NCI-H1436 (cell line): ENCODE results near the gene HEPHL1.
"Not testable (repeated sequence)": the region's sequence is repeated elsewhere in the genome, so short reads cannot be mapped to it uniquely, and the experiment has no call there.

Source experiments
- DNase-seq: peaks from one replicate; lab custom pipeline; 2025; lab: John Stamatoyannopoulos, UW

Gene HEPHL1, protein sequence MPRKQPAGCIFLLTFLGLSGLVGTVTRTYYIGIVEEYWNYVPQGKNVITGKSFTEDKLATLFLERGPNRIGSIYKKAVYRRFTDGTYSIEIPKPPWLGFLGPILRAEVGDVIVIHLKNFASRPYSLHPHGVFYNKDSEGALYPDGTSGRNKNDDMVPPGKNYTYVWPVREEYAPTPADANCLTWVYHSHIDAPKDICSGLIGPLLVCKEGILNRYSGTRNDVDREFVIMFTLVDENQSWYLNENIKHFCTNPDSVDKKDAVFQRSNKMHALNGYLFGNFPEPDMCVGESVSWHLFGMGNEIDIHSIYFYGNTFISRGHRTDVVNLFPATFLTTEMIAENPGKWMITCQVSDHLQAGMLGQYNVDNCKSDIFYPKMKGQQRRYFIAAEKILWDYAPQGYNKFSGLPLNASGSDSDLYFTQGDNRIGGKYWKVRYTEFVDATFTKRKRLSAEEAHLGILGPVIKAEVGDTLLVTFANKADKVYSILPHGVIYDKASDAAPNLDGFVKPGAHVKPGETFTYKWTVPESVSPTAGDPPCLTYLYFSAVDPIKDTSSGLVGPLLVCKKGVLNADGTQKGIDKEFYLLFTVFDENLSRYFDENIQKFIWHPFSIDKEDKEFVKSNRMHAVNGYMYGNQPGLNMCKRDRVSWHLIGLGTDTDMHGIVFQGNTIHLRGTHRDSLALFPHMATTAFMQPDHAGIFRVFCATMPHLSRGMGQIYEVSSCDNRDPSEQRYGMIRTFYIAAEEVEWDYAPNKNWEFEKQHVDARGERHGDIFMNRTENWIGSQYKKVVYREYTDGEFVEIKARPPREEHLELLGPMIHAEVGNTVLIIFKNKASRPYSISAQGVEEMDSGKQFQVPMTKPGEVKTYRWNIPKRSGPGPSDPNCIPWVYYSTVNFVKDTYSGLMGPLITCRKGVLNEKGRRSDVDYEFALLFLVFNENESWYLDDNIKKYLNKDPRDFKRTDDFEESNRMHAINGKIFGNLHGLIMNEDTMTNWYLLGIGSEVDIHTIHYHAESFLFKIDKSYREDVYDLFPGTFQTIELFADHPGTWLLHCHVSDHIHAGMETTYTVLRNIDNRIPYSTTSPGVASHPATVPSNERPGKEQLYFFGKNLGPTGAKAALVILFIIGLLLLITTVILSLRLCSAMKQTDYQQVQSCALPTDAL

DNA sequence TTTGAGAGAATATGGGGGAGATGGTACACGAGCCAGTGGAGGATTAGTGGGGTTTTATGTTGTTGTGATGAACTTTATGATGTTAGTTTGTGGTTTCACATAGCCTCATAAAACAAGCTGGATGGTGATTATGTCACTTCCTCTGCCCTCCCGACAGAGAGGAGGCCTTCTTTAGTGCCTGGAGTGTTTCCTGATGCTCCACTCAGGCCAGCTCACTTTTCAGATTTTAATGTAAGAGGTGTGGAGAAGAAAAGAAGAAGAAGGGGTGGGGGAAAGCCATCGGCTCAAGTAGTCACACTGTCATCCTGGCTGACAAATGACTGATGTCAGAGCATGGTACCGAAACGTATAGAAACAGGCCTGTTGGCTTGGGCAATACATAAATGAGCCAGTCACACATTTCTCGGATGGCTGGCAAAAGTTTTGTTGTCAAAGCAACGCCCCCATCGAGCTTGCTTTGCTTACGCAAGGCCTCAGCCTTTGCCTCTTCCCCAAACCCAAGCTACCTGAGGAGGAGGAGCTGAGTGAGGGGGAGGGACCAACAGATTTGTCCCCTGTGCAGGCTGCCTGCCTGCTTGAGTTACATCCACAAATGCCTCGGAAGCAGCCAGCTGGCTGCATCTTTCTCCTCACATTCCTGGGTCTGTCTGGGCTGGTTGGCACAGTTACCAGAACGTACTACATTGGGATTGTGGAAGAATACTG is at the start of gene HEPHL1:
HEPHL1 (plus strand) TSS at position 578 of the 705 bp plus-strand sequence; CDS start at position 593, 15 bp downstream.
- DNase-seq: no peak

DNA sequence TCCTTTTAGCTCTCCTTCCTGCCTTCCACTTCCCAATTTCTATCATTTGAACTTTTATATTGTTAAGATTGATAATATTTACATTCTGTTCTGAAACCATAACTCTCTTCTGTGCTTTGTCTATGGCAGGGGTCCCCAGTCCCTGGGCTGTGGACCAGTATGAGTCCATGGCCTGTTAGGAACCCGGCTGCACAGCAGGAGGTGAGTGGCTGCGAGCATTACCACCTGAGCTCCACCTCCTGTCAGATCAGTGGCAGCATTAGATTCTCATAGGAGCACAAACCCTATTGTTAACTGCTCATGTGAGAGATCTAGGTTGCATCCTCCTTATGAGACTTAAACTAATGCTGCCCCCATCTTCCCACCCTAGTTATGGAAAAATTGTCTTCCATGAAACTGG is 48.4 kb upstream of the HEPHL1 start:
- no peak for DNase-seq

DNA sequence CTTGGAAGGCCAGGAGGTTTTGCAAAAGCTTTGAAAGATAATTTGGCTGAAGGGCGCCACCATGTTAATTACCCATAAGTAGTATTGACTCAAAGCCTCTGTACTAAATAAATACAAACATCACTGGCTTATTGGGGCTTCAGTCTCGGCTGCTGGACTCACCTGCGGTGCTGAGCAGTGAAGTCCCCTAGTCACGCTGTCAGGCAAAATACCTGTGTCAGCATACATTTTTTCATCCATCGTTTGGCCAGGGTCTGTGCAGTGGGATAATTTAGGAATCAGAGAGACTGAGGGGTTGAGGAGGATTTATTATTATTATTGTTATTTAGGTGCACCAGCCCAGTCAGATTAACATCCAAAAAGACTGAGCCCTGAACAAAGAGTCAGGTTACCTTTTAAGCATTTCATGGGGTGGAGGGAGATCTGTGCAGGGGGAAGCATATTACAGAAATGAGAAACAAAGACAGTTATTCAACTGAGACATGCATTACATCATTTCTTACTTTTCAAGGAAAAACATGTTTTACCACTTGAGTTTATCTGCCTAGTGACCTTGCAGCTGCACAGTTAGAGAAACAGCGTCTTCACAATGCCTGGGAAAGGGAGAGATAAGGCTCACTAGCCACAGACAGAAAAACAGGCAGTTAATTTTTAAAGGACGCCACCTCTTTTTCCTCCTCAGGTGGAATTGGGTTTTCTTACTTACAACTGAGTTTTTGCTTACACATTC is 47.7 kb upstream of the HEPHL1 start:
- not testable (repeated sequence) for DNase-seq

DNA sequence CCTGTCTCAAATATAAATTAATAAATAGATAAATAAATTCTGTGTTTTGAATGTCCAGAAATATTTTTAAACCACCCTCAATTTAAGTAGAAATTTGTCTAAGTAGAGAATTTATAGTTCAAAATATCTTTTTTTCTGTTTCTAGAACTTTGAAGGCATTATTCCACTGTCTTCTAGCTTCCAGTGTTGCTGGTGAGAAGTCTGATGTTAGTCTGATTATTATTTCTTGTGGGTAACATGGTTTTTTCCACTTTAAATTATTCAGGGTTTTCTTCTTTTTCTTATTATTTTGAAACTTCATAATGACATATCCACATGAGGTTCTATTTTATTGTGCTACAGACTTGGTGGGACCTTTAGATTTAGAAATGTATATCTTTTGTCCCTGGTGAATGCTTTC is 46.4 kb upstream of the HEPHL1 start:
- no peak for DNase-seq

DNA sequence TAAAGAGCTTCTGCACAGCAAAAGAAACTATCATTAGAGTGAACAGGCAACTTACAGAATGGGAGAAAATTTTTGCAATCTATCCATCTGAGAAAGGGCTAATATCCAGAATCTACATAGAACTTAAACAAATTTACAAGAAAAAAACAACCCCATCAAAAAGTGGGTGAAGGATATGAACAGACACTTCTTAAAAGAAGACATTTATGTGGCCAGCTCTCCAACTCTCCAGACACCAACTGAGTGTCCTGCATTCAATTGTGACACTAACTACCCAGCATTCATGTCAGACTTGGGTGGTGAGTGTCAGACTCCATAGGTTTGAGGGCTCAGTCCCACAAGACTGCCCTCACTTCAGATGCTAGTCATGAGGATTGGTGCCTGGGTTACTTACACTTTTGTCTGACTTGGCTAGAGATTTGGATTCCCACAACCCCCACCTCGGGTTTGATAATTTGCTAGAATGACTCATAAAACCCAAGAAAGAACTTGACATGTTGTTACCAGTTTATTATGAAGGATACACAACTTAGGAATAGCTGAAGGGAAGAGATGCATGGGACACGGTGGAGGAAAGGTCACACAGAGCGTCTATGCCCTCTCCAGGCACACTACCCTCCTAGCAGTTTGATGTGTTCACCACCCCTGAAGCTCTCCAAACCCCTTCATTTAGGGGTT is 44.4 kb upstream of the HEPHL1 start:
- DNase-seq: not testable (repeated sequence)

DNA sequence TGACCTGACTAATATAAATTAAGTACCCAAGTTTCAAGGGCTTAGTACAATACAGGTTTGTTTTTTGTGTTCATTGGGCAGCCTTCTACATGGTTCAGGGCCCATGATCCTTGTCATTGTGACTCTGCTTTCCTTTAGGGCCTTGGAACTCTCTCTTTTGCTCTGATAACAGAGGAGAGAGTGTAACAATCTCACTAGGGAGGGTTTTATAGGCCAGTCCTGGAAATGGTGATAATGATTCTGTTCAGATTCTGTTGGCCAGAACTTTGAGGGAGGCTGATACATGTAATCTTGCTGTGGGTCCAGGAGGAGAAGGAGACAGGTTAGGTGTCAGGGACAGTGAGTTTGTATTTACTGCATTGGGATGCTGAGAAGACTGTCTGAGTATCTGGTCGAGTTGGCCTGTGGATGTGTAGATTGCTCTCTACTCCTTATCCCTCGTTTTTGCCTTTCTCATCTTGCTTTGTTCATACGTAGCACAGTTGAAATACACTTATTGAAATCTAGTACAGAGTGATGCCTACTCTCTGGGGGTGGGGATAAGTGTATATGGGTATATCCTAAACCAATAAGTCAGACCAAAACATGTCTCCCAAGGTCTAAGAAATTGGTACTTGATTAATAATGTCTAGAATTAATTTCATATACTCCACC is 37.5 kb upstream of the HEPHL1 start:
- DNase-seq: no peak

DNA sequence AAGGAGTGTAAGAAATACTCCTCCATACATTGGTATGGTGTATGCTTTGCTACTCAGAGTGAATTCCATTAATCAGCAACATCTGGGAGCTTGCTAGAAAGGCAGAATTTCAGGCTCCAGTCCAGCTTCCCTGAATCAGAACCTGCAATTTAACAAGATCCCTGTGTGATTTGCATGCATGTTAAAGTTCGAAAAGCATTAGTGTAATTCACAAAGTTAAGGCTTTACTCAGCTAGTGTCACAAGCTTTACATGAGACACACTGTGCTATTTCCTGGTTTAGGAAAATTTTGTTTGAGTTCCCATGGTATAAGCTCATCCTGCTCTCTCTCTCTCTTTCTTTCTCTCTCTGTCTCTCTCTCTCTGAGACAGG is 37.0 kb upstream of the HEPHL1 start:
- DNase-seq: no peak

DNA sequence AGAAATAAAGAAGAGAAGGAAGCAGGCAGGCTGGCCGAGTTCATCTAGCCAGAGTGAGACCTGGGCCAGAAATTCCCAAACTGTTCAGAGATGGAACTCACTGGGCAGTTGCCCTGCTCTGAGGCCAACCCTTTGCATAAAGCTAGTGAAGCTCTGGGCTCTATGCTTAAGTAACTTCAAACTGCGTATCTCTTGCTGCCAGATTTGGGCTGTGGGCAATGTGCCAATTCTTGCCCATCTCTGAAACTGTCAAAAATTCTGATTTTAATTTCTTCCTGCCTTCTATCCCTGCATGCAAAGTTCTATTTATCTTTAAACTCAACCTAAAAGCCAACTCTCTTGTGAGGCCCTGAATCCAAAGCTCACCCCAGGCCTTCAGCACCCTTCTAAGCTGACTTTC is 36.2 kb upstream of the HEPHL1 start:
- DNase-seq: no peak

DNA sequence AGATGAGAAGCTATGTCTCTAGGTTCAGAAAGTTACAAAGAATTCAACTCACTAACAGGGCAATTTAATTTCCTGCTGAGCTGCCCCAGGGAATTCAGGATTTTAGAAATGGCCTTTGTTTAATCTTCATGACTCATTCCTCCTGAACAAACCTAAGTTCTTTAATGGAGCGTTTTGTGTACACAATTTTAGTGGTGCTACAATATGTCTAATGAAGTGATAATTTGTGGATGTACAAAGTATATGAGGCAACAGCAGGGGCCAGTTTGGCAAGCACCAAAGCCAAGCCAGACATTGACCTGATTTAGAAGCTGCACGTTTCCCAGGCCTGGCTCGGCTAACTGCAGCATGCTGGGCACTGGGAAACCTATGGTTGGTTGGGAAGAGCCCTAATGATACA is 34.4 kb upstream of the HEPHL1 start:
- DNase-seq: peak; percentile 51

DNA sequence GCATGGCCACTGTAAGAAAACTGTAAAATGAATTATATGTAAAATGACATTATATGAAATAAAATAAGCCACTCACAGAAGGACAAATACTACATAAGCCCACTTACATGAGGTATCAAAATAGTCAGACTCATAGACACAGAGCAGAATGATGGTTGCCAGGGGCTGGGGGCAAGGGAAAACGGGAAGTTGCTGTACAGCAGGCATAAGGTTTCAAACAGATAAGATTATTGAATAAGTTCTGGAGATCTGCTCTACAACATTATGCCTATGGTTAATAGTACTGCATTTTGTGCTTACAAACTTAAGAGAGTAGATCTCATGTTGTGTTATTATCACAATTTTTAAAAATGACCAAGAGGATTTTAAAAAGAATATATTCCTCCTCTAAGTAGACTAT is 32.7 kb upstream of the HEPHL1 start:
- DNase-seq: no peak

DNA sequence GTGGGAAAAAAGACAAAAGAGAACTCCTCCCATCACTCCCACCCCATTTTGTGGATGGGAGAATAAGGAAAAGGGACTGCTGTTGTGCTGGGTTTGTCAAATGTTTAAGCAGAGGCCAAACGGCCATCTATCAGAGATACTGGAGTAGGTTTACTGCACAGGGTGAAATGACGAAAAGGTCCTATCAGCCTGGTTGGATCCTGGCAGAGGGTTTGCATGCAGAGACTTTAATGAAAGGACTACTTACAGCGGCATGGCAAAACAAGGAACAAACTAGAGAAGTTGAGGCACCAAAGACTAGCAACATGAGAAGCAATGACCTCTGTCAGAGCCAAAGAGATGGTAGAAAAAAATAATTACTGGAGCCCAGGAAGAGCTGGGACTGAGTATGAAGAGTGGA is 32.2 kb upstream of the HEPHL1 start:
- no peak for DNase-seq

DNA sequence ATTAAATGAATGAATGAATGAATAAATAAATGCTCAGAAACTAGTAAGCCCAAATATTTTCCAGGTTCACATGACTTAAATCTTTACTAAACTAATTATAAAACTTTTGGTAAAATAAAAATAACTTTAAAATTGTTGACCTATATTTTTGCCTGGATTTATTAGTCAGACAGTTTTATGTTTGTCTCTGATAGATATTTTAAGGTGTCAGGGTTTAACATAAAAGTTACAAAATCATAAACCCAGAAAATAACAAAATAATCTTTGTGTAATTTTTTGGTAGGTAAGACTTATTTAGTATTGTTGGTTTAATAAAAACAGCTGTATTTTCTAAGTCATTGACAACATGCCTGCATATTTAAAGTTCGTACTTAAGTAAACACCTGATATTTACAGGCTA is 27.4 kb upstream of the HEPHL1 start:
- DNase-seq: no peak

DNA sequence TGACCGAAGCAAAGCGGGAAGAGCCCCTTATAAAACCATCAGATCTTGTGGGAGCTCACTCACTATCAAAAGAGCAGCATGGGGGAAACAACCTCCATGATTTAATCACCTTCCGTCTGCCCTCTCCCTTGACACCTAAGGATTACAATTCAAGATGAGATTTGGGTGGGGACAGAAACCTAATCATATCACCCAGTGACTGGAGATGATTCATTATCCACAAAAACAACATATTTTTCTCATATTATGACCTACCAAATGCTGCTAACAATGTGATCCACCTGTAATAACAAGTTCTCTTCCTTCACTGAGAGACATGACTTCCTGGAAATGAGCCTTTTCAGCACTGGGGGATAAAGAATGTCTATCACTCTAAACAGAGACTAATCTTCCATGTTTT is 23.4 kb upstream of the HEPHL1 start:
- DNase-seq: no peak

DNA sequence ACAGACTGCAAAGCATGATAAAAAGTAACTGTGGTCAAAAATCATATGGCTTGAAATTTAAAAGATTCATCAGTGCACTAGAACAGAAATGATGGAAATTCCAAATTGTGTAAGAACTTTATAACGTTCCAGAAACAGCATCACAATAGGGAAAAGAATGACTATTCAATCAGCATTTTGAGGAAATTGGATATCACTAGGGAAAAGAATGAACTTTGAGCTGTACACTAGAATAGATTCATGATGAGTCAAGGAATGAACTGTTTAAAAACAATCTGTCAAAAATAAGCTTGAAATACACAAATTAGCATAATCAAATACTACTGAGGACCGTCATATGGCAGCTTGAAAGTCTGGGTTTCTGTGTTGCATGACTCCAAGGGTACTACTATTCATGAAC is 20.5 kb upstream of the HEPHL1 start:
- no peak for DNase-seq

DNA sequence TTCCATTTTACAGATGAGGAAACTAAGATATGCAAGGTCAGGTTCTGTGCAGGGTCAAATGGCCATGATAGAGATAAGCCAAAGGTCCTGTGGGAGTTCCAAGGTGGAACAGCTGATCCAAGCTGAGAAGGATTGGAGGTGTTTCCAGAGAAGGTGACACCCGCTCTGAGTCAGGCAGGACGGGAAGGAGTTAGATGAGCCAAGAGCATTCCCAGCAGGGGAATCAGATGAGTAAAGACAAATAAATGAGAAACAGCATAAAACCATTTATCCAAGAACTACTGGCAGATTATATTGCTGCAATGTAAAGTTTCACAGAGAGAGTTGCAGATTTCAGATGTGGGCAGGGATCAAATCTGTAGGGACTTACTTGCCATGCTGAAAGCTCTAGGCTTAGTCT is 18.9 kb upstream of the HEPHL1 start:
- DNase-seq: no peak

DNA sequence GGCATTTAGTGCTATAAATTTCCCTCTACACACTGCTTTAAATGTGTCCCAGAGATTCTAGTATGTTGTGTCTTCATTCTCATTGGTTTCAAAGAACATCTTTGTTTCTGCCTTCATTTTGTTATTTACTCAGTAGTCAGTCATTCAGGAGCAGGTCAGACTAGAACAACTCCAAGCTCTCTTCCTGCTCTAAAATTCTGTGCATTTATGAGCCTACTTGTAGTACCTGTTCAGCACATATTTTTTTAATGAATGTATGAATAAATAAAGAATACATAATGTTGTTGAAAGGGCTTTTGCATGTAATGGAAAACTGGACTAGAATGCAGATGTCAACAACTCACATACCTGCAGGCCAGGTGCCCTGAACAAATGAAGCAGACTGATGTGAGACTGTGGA is 13.7 kb upstream of the HEPHL1 start:
- DNase-seq: no peak

DNA sequence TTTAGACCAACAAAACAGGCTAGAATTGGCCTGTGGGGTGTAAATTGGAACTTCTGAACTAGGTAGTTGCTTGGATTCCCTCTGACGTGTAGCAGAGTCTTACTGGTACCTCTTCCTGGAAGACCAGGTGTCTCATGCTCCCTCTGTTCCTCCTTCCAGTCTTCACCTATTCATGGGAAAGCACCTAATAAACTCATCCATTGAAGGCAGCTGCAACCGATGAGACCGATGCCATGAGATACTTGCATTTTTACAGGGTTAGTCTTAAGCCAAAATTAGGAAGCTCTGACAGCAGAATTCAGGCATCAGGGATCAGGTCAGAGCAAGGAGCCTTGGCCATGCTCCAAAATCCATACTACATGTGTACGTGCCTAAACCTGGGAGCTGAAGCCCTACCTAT is 13.2 kb upstream of the HEPHL1 start:
- DNase-seq: no peak

DNA sequence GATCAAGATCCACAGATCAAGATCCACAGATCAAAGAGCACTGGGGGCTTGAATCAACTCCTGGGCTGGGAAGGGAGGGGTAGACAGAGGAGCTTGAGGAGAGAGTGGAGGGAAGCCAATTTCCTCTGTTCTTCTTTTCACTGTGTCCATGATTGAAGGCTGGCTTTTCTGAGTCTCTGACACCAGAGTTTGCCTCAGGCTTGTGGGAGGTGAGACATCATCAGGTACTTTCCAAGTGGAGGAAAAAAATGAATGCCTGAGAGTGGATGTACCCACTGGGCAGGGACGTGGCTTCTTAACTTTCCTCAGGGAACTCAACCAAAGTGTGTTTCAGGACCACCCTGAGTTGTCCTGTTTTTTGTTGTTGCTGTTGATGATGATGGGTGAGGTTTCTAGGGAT is 11.0 kb upstream of the HEPHL1 start:
- no peak for DNase-seq

DNA sequence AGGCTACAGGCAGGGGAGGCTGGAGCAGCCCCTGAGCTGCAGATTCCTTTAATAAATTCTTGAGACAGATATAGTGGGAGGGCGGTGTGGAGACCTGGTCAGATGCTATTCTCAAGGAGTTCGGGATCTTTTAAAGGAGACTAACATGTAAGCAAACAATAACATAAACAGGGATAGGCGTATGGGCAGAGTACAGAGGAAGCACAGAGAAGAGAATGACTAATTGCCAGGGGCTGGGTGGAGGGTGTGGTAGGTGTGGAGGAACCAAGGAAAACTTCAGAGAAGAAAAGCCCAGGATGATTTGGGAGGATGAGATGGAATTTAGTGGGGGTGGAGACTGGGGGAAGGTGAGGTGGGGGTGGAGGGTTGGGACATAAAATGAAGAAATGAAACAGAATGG is 9.7 kb upstream of the HEPHL1 start:
- DNase-seq: no peak

DNA sequence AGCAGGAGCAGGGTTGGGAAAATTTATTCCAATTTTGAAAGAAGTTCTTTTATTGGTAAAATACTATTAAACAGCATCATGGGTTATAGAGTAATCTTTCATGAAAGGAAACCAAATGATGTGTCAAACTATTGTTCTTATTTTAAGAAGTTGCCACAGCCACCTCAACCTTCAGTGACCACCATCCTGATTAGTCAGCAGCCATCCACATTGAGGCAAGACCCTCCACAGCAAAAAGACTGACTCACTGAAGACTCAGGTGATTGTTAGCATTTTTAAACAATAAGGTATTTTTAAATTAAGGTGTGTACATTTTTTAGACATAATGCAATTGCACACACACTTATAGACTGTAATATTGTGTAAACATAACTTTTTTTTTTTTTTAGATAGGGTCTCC is 3.7 kb upstream of the HEPHL1 start:
- DNase-seq: no peak
